Stimulated activated CD8-positive, alpha-beta memory T cell treated with anti-CD3 and anti-CD28 coated beads, Interleukin-15, amount 100 ng/mL, for 24 hours (primary cell): Measurements from ENCODE around the gene MEX3B.
A peak's percentile ranks its signal among the peaks of the same experiment; 100 is the strongest.

Source experiments
- DNase-seq: peaks from one replicate; pipeline ENCODE4 v3.0.0-alpha.2; 2020; ENCODE audit warnings: low read depth

MEX3B gene

DNA sequence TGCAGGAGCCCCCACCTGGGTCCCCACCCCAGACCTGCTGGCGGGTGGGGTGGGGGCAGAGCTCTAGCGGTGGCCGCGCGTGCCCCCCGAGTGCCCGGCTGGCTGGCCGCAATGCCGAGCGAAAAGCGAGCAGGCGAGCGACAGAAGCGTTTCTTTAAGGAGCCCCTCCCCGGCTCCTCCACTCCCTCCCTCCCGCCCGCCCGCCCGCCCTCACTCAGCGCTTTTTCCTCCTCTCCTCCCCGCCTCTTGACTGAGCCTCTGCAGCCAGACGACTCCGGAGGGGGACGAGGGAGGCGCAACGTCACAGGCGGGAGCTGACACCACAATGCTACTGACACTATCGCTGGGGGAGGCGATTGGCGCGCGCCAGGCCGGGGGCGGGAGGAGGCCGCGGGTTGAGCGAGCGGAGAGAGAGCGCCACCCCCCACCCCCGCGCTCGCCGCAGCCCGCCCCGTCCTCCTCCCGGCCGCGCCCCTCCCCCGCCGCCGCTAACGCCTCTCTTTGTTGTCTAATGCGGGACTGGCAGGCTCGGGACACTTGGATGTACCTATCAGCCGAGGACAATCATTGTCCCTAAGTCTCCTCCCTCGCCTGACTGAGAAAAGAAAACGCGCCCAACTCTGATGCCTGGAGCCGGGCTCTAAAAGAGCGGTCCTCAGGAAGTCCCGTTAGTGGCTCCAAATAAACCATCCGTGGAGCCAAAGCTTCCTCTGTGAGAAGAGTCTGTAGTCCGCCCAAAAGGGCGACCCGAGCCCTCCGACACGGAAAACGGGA lies at the start of gene MEX3B:
MEX3B (minus strand) TSS at position 127 of the 774 bp plus-strand sequence. CDS start 313 bp downstream, outside the sequence.
- DNase-seq = peak; percentile 65

DNA sequence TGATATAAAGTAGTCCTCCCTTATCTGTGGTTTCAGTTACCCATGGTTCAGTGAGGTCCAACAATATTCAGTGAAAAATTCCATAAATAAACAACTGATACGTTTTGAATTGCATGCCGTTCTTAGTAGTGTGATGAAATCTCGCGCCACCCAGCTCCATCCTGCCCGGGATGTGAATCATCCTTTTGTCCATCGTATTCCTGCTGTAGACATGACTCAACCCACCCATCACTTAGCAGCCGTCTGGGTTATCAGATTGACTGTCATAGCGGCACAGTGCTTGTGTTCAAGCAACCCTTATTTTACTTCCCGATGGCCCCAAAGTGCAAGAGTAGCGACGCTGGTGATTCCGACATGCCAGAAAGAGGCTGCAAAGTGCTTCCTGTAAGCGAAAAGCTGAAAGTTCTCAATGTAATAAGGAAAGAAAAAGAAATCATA lies 48.0 kb upstream of the MEX3B start:
- no peak for DNase-seq

DNA sequence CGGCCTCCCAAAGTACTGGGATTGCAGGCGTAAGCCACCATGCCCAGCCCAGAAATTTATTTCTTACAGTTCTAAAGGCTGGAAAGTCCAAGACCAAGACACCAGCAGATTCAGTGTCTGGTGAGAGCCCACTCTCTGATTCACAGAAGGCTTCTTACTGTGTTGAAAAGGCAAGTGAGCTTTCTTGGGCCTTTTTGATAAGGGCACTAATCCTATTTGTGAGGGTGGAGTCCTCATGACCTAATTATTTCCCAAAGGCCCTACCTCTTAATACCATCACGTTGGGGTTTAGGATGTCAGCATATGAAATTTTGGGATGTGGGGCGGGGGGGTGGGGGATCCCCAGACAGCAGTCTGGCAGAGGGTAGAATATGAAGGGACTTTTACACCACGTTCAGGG lies 47.5 kb upstream of the MEX3B start:
- DNase-seq = no peak

DNA sequence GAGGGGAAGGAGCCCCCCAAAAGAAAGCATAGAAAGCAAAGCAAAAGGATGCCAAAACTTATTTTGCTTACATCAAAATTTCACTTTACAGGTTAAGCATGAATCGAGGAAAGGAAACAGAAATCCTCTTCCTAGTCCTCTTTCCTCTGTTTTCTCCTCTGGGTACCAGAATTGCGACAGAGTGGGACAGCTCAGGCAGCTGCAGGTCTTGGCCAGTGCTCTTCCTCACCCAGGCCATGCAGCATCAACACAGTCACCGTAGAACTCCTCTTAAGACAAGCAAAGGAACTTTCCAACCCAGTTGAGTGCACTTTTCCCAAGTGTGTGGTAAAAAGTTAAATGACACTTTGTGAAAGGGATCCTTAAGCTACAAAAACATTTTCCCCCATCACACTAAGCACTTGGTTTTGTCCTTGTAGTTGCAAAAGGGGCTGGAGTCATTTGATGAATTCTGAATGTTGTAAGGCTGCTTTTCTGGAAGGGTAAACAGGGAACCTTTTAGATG lies 45.9 kb upstream of the MEX3B start:
- DNase-seq = no peak

DNA sequence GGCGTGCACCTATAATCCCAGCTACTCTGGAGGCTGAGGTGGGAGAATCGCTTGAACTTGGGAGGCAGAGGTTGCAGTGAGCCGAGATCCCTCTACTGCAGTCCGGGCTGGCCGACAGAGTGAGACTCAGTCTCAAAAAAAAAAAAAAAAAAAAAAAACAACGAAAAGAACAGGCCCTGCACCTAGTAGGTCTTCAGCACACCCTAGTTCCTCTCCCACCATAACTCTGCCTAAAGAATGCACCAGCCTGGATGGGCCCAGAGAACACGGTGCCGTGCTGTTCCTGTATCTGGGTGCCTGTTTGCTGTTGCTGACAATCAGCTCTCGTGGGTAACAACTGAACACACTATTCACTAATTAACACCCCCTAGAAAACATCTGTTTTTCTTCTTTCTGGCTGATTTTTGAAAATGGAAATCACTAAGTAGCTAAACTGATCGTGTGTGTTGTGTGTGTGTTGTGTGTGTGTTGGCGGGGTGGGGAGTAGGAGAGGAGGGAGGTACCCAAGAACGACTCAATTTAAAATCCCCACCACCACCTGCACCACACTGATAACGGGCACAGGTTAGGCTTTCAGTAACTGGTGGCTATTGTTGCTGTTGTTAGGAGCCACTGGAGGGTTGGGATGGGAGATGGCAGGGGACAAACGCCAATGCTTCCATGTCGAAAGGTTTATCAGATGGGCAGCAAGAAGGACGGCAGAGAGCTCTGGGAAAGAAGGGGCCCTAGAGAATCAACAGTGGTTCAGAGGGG lies 40.6 kb upstream of the MEX3B start:
- DNase-seq = no peak

DNA sequence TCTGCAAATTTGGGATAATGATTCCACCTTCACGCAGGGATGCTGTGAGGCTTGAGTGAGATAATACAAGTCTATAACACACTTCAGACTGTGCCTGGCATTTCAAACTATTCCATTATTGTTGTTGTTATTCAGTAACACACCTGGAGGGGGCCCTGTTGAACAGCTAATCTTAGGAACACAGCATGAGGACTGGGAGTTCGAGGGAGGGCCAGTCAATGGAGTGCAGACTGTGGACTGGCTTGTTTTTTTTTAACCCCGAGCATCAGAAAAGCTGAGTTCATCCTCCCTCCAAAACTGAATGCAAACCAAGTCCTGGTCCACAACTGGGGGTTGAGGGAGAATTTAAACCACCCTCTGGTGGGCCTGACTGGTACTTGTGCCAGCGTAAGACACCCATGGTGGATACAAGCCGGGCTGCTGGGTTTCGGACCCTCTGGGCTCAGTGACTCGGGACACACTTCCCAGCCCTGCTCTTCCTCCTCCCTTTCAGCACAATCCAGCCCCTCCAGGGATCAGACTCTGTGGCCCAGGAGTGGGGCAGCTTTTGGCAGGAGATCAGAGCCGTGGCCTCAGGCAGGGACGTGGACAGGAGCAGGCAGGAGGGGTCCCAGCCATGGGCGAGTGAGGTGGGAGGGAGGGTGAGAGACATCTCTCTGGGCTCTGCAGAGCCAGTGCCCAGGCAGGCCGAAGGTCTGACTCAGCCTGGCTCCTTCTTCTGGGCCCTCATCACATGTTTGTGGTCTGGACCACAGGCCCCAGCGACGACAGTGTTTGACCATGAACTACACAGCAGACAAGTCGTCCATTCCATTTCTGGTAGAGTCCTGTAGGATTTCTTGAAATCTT lies 36.3 kb upstream of the MEX3B start:
- DNase-seq = no peak

DNA sequence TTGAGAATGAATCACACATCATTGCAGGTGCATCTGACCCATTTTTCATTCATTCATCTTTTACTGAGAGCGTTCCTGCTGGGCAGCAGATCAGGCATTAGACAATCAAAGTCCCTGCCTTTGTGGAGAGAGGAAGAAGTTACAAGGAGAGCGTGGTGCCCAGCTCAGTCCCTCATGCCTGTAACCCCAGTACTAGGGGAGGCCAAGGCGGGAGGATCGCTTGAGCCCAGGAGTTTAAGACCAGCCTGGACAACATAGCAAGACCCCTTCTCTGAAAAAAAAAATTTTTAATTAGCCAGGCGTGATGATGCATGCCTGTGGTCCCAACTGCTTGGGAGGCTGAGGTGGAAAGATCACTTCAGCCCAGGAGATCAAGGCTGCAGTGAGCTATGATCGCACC lies 35.0 kb upstream of the MEX3B start:
- no peak for DNase-seq

DNA sequence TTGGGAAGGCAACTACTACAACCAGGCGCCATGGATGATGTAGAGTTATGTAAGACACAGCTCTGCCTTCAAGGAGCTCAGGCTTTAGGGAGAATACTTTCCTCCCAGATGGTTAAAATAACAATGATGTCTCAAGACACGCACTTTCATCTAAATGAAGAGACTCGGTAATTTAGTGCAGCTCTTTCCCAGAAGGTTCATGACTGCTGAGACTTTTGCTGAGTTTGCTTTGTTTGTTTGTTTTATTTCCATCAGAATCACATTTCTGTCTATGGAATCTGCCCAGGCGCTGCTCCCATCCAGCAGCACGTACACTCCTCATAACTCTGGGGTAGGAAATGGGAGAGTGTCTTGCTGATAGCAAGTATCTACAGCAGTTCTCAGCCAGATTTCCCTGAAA lies 33.9 kb upstream of the MEX3B start:
- DNase-seq = no peak

DNA sequence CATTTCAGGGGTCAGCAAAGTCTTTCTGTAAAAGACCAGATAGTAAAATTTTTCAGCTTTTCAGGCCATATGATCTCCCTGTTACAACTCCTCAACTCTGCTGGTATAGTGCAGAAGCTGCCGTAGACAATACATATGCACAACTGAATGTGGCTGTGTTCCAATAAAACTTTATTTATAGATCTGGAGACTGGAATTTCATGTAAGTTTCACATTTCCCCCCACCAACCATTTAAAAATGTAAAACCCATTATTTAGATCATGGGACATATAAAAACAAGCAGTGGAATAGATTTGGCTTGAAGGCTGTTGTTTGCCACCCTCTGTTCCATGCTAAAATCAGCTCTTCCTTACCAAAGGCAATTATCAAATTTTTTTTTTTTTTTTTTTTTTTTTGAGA lies 28.8 kb upstream of the MEX3B start:
- DNase-seq = no peak

DNA sequence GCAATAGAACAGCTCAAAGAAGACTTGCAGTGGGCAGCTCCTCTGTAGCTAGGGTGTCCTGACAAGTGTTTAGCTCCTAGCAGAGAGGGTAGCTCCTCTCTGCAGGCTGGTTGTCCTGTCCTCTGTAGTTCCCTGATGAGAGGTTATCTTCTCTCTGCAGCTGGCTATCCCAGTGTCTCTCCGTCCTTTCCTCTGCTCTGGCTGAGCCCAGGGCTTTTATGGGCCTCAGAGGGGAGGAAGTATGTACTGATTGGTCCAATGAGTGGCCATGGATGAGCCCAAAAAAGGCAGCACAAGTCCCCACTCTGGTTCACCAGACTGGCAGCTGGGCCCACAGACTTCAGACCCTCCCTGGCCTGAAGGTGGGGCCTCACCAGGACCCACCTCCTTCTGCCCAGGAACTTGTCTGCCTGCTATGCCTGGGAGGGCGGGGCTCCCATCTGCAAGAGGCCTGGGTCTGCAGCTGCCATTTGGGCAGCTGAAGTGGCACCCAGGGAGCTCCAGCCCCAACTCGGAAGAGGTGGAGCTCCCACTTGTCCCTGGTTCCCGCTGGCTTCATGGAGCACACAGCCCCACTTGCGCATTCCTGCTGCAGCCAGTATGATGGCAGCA lies 27.2 kb upstream of the MEX3B start:
- no peak for DNase-seq

DNA sequence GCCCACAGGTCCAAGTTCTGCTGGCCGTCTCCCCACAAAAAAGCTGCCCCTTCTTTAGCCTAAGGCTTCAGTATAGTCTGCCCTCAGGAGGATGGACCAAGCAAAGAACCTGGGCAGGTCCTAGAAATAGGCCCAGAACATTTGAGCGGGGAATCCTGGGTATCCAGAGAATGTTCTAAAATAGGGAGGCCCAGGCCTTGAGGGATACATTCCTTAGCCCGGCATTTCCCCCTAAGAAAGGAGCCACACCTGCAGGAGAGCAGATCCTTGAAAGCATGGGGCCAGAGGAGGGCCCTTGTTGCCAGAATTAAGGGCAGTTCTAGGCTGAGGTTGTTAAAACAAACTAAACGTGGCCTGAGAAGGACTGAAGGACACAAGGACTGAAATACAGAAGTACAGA lies 20.6 kb upstream of the MEX3B start:
- no peak for DNase-seq

DNA sequence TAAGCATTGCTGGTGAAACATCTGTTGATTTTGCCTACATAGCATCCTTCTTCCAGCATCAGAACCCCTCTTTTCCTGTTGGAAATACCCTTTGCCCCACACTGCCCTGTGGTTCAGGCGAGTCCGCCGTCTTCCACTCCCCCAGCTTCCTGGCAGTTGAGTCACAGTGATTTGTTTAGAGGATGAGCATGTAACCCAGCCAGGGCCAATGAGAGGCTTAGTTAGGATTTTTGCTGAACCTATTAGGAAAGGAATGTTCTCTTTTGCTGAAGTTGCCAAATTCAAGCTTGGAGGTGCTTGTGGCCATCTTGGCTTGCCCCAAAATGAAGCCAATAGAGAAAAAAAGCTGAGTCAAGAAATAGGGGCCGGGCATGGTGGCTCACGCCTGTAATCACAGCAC lies 19.0 kb upstream of the MEX3B start:
- no peak for DNase-seq

DNA sequence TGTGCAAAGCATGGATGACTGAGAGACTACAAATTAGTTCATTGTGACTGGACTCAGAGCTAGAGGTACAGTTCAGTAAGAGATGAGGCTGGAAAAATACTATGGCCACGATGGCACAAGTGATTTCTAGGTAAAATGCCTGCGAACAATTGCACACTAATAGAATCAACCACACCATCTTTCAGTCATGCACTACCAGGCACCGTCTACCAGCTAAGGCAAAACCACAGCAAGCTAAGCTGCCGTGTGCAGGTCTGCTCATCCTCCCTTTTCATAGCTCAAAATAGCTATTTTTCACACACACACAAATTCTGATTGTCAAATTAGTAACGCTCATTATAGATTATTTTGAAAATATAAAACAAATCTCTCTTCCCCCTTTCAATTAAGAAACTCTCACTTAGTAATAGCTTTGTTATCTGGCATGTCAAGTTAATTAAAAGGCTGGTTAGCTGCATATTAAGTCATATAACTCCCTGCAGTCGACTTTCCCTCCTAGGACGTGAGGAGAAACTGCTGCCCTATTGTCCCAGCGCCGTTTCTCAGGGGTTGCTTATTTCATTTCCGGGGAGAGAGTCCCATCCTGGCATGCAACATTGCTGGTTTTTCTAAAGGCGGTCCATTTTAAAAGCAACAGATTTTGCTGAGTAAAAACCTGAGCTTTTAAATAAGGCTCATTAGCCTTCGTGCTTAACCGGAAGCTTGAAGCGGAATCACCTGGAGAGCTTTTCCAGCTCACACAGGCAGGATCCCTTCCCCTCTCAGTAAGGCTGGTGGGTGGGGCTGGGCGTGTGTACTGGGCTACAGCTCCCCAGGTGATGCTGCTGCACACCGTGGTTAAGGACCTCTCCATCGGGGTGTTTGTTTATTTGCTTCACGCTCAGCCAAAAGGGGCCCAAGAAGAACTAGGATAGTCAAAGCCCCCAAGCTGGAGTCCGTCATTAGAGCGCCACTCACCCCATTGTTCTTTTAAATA lies 16.9 kb upstream of the MEX3B start:
- DNase-seq = no peak

DNA sequence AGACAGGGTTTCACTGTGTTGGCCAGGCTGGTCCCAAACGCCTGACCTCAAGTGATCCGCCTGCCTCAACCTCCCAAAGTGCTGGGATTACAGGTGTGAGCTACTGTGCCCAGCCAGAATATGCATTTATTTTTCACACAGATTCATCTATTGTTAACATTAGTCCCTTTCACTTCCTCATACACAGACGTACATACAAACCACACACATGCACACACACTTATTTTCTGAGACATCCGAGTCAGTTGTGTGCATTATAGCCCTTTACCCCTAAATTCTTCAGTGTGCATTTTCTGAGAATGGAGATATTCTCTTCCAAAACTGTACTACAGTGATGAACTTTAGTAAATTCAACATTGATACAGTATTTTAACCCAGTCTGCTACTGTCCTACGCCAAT lies 15.0 kb upstream of the MEX3B start:
- DNase-seq = no peak

DNA sequence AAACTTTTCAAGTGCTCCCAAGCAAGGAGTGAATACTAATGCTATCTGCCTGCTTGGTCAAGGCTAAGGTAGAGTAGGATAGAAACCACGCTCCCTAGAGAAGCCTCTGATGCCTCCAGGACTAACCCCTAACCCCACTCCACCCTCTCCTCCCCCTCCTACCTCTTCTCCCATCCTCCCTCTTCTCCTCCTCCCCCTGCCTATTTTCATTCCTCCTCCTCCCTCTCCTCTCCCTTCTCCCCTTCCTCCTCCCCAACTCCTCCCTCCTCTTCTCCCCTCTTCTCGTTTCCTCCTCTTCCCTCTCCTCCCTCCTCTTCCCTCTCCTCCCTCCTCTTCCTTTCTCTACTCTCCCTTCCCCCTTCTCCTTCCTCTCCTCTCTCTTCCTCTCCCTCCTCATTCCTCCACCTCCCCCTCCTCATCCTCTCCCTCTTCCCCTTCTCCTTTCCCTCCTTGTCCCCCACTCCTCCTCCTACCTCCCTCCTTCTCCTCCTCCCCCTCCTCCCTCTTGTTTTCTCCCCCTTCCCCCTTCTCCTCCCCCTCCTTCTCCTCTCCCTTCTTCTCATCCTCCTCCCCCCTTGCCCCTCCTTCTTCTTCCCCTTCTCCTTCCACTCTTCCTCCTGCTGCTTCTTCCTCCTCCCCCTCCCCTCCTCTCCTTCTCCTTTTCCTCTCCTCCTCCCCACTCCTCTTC lies 12.8 kb upstream of the MEX3B start:
- DNase-seq = no peak

DNA sequence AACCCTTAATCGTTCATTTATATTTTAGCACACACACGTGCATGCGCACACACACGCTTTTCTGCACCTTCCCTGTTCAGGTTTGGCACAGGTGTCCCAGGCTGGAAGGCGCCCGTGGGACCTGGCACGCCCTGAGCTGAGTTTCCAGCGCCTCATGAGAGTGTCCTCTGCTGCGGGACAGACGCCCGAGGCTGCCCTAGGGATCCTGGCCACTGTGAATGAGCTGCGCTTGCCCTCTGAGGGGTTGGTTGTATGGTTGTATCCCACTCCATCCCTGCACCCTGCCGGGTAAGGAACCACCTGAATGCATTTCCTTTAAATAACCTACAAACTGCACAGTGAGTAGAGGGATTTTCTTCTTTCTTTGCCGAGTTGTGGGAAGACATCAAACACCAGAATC lies 12.2 kb upstream of the MEX3B start:
- no peak for DNase-seq

DNA sequence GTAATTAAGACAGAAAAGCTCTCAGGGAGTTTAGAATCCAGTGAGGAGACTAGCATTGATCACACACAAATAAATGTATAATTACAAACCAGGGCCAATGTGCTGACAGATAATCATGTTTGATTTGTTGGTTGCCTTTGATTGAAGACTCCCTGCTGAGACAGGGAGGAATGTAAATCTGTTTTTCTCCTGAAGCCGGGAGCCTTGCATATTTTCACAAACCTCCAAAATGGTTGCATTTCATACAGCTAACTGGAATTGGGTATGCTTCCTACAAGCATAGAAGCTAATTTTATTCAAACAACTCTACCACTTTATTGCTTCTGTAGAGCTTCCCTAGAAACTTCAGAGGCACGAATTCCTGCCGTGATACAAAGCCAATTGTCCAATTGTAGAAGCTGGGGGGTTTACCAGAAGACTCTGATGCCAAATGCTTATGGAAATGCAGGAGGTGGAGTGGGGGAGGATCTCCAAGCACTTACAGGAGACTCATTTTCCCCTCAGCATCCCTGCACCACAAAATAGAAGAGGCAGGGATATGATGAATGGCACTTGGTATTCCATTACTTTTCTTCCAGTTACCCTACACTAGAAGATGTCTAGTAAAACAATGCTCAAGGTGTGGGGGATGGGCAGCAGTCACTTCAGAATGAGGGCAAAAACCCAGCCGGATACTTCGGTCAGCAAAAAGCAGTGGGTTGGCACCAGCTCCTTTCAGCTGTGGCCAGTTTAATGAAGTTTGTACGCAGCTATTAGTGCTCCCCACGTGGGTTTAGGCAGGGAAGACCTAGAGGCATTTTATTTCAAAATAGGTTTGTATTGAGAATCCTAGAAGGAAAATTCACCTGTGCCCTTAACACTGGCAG lies 11.4 kb upstream of the MEX3B start:
- no peak for DNase-seq

DNA sequence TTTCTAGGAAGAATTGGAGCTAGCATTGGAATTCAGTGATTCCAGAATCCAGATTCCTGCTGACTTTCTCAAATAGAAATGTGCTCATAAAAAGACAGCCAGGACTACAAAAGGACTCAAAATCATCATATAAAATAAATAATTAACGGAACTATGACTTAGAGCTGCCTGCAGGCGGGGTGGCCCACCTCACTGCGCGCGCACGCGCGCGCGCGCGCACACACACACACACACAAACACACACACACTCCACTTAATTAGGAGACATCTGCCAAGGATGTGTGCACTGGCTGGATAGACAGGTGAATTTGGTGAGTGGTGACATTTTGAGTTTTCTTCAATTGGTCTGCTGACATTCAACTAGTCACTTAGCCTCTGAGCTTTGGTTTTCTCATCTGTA lies 6.9 kb upstream of the MEX3B start:
- DNase-seq = no peak

DNA sequence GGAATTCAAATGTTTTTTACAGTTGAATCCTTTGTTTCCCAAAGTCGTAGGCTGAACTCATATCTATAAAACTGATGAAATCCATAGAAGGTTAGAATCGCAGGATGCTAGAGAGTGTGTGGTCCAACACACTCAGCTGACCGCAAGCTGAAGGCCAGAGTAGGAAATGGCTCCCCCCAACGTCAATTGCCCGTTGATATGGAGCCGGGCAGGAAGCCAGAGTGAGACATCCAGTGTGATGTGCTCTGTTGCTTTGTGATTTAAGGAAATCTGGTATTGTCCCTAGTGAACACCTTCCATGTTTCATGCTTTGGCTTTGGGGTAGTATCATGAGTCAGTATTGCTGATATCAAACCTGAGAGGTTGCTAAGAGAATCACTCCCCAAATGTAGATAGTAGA lies 5.8 kb upstream of the MEX3B start:
- DNase-seq = no peak
